ENCODE data around the gene TAPT1.

GRCh38 chr4:16226816-16227461, 668 bp upstream of the TAPT1 start:
- TF ChIP-seq, protein P1, sequence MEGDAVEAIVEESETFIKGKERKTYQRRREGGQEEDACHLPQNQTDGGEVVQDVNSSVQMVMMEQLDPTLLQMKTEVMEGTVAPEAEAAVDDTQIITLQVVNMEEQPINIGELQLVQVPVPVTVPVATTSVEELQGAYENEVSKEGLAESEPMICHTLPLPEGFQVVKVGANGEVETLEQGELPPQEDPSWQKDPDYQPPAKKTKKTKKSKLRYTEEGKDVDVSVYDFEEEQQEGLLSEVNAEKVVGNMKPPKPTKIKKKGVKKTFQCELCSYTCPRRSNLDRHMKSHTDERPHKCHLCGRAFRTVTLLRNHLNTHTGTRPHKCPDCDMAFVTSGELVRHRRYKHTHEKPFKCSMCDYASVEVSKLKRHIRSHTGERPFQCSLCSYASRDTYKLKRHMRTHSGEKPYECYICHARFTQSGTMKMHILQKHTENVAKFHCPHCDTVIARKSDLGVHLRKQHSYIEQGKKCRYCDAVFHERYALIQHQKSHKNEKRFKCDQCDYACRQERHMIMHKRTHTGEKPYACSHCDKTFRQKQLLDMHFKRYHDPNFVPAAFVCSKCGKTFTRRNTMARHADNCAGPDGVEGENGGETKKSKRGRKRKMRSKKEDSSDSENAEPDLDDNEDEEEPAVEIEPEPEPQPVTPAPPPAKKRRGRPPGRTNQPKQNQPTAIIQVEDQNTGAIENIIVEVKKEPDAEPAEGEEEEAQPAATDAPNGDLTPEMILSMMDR (IDR thresholded peaks at IDR 0.05) = no peak
- peak in 1 of 2 donors; percentile 46 for TF ChIP-seq POLR2A (IDR thresholded peaks at IDR 0.05)
